GM18870 (cell line): ENCODE results near the gene CYP2C8.
"Not testable (repeated sequence)": the region's sequence is repeated elsewhere in the genome, so short reads cannot be mapped to it uniquely, and the experiment has no call there.

Source experiments
- ATAC-seq: cut with Tn5 transposase; IDR thresholded peaks from one replicate; pipeline ENCODE4 v1.9.1; 2021; ENCODE audit warnings: moderate library complexity; ENCODE audit not compliant: unreplicated experiment

The CYP2C8 gene

GRCh38 chr10:95069286-95069685 is at the start of gene CYP2C8:
TSS of gene CYP2C8 (minus strand) at chr10:95069497. CDS start at chr10:95069402, 95 bp downstream.
- no peak for ATAC-seq

DNA sequence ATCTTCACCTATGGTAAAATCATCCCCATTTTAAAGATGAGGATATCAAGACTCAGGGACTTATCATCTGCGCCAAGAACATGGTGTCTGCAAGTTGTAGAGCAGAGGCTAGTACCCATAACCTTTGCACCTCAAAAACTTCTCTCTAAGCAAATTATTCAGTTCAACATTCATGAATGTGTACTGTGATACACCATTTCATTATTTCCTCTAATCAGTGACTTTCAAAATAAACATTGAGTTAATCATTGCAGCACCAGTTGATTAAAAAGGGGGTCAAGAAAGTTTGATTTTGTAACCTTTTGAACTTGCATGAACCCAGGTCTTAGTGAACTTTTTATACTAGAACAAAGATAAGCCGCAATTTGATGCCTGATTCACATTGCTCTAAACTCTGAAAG is 47.6 kb upstream of the CYP2C8 start:
- ATAC-seq = no peak

GRCh38 chr10:95110823-95111222 is 41.5 kb upstream of the CYP2C8 start:
- not testable (repeated sequence) for ATAC-seq

GRCh38 chr10:95097805-95098204 is 28.5 kb upstream of the CYP2C8 start:
- no peak for ATAC-seq

DNA sequence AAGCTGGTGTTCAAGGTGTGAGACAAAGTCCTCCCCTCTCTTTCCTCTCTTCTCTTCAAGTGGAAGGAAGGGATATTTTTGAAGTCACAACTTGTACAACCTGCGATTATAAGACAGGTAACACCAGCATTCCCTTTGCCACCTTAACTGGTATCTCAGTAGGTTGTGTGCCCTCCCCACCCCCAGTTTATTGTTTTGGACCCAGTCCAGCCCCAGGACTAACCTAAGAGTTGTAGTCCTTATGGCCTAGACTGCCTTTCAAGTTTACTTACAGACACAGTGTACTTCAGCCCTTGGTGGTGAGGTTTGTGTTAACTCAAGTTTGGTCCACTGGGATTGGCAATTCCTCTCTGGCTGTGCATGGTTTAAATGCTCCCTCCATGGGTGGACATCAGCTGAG is 26.8 kb upstream of the CYP2C8 start:
- ATAC-seq = no peak

DNA sequence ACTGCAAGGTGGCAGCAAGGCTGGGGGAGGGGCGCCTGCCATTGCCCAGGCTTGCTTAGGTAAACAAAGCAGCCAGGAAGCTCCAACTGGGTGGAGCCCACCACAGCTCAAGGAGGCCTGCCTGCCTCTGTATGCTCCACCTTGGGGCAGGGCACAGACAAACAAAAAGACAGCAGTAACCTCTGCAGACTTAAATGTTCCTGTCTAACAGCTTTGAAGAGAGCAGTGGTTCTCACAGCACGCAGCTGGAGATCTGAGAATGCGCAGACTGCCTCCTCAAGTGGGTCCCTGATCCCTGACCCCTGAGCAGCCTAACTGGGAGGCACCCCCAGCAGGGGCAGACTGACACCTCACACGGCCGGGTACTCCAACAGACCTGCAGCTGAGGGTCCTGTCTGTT is 10.3 kb upstream of the CYP2C8 start:
- not testable (repeated sequence) for ATAC-seq

DNA sequence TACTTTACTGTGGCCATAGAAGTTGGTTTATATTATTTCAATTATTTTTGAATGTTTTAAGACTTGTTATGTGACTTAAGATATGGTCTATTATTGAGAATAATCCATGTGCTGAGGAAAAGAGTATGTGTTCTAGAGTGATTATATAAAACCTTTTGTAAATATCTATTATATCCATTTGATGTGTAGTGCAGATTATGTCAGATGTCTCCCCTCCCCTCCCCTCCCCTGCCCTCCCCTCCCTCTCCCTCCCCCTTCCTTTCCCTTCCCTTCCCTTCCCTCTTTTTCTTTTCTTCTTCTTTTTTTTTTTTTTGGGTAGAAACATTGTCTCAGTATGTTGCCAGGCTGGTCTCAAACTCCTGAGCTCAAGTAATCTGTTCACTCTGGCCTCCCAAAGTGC is 8.3 kb upstream of the CYP2C8 start:
- no peak for ATAC-seq

- ATAC-seq = no peak
Measured at GRCh38 chr10:95071107-95071660, 1.9 kb upstream of the CYP2C8 start.

DNA sequence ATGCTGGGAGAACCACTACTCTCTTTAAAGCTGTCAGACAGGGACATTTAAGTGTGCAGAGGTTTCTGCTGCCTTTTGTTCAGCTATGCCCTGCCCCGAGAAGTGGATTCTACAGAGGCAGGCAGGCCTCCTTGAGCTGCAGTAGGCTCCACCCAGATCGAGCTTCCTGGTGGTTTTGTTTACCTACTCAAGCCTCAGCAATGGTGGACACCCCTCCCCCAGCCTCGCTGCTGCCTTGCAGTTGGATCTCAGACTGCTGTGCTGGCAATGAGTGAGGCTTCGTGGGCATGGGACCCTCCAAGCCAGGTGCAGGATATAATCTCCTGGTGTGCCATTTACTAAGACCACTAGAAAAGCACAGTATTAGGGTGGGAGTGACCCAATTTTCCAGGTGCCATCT is 5.2 kb downstream of the CYP2C8 start:
- ATAC-seq = not testable (repeated sequence)

DNA sequence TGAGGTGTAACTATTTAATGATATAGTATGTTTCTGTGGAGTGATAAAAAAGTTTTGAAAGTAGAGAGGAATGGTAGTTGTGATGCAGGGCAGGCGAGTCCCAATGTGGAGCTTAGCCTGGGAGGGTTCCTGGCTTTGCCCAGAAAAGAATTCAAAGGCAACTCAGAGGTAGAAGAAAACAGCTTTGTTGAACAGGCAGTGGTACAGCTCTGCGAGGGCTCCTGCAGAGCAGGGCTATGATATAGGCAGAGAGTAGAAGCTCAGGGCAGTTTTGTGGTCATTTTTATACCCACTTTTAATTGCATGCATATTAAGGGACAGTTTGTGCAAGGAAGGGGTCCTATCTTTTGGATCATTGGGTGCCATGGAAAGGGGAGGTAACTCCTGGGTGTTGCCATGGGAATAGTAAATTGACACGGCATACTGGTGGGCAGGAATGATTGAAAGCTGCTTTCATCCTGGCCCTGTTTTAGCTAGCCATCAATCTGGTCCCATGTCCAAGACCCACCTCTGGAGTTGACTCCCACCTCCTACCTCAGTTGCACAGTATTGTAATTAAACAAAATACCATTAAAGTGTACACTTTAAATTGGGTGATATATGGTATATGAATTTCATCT is 12.4 kb downstream of the CYP2C8 start:
- ATAC-seq = no peak

DNA sequence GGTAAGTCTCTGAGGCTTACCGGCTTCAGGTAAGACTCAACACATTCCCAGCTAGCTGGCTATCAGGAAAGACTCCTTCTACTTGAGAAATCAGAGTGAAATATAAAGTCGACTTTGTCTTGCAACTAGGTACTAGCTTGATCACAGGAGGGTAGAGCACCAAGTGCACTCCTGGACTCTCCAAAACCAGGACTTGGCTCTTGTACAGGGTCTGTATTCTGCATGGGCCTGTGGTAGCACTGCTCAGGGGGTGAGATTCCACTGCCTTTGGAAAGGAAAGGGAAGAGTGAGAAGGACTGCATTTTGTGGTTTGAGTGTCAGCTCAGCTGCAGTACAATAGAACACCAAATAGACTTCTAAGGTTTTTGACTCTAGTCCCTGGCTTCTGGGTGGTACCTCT is 19.4 kb downstream of the CYP2C8 start:
- no peak for ATAC-seq

DNA sequence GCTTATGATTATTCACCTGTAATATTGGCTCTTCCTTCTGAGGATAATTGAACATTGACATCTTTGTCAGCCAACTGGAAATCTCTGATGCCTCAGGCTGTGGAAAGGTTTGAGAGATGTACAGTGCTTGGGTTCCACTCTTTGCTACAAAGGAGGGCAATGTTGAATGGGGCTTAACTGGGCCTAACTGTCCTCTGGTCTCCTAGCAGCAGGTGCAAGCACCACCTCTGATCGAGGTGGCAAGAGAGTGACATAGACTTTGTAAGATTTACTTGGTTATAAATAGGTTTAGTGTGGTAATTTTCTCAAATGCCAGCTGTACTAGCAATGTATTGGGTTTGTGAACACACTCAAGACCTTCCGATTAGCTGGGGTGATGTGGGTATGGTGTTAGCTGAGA is 21.1 kb downstream of the CYP2C8 start:
- ATAC-seq = no peak

DNA sequence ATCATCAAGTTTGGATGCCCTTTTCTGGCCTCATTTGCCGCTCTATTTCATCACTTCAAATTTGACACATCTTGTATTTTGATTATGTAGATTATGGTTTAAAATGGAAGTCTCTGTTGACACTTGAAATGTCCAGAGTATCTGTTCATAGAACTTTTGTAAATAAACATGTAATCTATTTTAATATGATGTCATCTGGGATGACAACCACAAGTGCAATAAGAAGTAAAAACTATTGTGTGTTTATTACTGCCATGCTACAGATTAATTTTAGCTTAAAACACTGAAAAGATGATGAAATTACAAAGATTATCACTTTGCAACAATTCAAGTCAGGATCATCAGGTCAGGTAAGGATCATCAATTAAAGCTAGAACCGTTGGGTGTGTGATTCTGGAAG is 30.0 kb downstream of the CYP2C8 start:
- no peak for ATAC-seq

DNA sequence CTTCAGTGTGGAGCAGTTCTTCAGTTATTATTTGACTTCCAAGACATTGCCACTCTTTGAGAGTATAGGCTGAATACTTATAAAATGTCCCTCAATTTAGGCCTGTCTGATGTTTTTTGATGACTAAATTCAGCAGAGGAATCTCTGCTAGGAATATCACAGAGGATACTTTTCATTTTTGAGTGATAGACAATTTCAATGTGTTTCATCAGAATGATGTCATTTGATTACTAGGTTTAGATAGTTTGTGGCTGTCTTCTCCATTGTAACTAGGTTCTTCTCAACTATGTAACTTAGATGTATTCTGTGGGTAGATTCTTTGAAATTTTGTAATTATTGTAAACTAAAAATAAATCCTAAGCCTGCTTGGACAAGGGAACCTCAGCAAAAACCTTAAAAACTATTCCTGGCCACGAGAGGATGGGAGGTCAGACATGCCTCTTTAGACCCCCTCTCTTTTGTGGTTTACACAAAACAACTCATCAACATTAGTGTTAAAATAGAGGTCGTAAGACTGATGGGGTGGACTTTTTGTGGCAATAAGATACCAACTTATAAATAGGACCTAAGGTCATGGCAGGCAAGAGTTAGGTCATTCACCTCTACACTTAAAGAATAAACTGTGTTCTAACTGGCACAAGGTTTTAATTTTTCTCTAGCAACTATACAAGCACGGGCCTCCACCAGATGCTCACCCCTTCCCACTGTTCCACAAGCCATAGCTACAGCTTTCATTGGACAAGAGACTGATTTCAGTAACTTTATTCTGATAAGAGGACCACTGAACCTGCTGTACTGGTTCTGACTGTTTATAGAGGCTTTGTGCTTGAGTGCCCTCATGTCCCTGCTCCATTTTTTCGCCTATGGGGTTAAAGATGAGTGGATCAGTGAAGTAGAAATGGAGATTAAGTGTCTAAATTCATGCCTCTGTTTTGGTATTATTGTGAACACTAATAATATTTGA is 33.7 kb downstream of the CYP2C8 start:
- ATAC-seq = no peak

- ATAC-seq = no peak
Measured at GRCh38 chr10:95034401-95034800, 34.9 kb downstream of the CYP2C8 start.

DNA sequence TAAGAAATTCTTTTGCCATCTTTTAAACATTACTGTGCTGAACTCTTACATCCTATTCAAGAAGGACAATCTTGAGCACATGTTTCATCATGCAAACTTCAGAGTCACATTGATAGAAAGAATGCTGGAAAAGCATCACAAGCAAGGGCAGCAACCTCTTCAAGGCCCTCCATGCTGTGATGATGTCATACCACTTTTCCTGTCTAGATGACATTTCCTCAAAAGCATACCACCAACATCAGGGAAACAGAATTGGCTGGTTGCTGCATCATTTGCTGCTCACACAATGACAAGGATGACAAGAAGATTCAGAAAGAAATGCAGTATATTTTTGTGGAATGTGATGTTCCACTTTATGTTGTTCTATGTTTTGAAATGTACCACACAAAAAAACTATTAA is 37.6 kb downstream of the CYP2C8 start:
- no peak for ATAC-seq

DNA sequence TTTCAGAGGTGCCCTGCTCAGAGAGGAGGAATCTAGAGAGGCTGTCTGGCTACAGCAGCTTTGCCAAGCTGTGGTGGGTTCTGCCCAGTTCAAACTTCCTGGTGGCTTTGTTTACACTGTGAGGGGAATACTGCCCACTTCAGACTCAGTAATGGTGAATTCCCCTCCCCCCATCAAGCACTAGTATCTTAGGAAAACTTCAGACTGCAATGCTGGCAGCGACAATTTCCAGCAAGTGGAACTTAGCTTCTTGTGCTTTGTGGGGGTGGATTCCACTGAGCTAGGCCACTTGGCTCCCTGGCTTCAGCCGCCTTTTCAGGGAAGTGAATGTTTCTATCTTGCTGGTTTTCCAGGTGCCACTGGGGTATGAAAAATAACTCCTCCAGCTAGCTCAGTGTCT is 42.8 kb downstream of the CYP2C8 start:
- no peak for ATAC-seq

DNA sequence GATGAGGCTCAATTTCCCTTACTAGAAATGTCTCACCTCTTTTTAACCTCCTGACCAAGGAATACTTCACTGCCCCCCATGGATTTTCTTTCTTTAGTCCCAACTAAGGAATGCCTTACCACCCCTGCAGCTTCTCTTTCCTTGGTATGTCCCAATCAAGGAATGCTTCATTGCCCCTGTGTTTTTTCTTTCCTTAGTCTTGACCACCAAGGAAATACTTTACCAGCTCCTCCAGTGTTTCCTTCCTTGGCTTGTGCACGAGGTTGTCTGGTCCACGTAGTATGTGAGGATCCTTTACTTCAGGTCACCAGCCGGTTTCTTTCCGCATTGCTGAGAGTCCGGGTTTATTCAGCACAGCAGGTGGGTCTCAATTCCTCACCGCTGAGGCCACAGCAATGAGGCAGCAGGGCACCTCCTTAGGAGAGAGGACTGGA is 71.5 kb downstream of the CYP2C8 start:
- ATAC-seq = no peak

GRCh38 chr10:94992811-94993210 is 76.5 kb downstream of the CYP2C8 start:
- ATAC-seq = no peak

- ATAC-seq = no peak
Measured at GRCh38 chr10:94991243-94991888, 77.9 kb downstream of the CYP2C8 start.

DNA sequence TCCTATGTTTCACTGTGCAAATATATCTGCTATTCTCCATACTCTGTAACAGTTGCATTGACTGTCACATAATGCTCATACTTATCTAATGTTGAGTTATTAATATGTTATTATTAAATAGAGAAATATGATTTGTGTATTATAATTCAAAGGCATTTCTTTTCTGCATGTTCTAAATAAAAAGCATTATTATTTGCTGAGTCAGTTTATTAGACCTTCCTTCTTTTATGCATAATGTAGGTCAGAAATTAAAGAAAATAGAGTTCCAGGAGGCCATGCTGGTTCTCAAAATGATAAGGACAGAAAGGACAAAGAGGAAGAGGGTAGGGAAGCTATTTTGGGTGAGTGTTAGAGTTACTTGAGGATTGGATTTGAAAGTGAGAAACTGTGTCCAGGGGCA is 80.1 kb downstream of the CYP2C8 start:
- no peak for ATAC-seq
